A375 (cell line): ENCODE results near the gene DPCD. TPM values are rescaled to one million over a fixed set of nuclear protein-coding genes. Genes with fewer than 3 reads are reported as not detected.

ENCODE experiments used
- small RNA-seq: library from RNA; depleted of rRNA; stranded (forward); fragments of <200 nt; gene quantifications from one replicate; pipeline ENCODE3, GENCODE V24; 2014
- total RNA-seq: library from RNA; depleted of rRNA; stranded (reverse); fragments of >200 nt; shearing (Covaris generic); gene quantifications from 2 replicates; pipeline ENCODE4 v1.2.3, GENCODE V29; 2014; rRNA removed

Gene DPCD
- total RNA-seq, result 64.1 and 80.9 TPM in 2 replicates

GRCh38 chr10:101587725-101588653 is at the start of gene DPCD, which contains the start of gene POLL:
DPCD (plus strand) TSS chr10:101588321; CDS start chr10:101588337, 16 bp downstream.
POLL (minus strand) TSS chr10:101588257; CDS start chr10:101587360, 897 bp downstream.

Small RNAs within 50 kb of the gene (small RNA-seq; reads per million reads assigned to genes)
- gene MIR3158-1 (not detected), gene RNU6-1165P (not detected)

Other genes starting within 250 kb of the DPCD start
- 9.1 and 9.9 TPM in 2 replicates for gene BTRC, start 234.2 kb upstream of the DPCD start, total RNA-seq
- 22.9 and 27.6 TPM in 2 replicates for gene POLL, start 64 bp upstream of the DPCD start, total RNA-seq
- 23.7 and 25.6 TPM in 2 replicates for gene FBXW4, start 106.8 kb downstream of the DPCD start, total RNA-seq
- gene FGF8, start 187.8 kb downstream of the DPCD start, total RNA-seq, result 0.40 TPM in 1 of 2 replicates, not detected in the other
- 115 and 118 TPM in 2 replicates for gene NPM3, start 195.1 kb downstream of the DPCD start, total RNA-seq
- gene OGA, start 230.1 kb downstream of the DPCD start, total RNA-seq, result 77.4 and 86.6 TPM in 2 replicates